Stomach (tissue), 4 donors: ENCODE results near the gene GGA1.

Experiments used
- CTCF ChIP-seq, 7 experiments: fragments of 450-650 bp in 4 of 7; fragments of 200-600 bp in 3 of 7; sonication (generic) in 3 of 7; IDR thresholded peaks; one replicate each; pipeline ENCODE4 v1.5.1; 2016 to 2019; ENCODE audit warnings: antibody characterized with exemption in 7 of 7, control low read depth in 2 of 7, mild to moderate bottlenecking in 1 of 7
- EP300 ChIP-seq: sonication (generic); formaldehyde crosslinking; IDR thresholded peaks from one replicate; pipeline ENCODE4 v1.6.1; 2017; ENCODE audit warnings: antibody characterized with exemption
- POLR2A ChIP-seq, 4 donors: fragments of 450-650 bp; IDR thresholded peaks; one replicate each; pipeline ENCODE4 v1.6.1; 2016; ENCODE audit warnings: antibody characterized with exemption in 4 of 4, control low read depth in 2 of 4, mild to moderate bottlenecking in 1 of 4, moderate library complexity in 1 of 4
- POLR2AphosphoS5 ChIP-seq, 3 donors: sonication (generic); formaldehyde crosslinking; IDR thresholded peaks; one replicate each; pipeline ENCODE4 v1.6.1; 2016; ENCODE audit warnings: antibody characterized with exemption in 3 of 3

DNA sequence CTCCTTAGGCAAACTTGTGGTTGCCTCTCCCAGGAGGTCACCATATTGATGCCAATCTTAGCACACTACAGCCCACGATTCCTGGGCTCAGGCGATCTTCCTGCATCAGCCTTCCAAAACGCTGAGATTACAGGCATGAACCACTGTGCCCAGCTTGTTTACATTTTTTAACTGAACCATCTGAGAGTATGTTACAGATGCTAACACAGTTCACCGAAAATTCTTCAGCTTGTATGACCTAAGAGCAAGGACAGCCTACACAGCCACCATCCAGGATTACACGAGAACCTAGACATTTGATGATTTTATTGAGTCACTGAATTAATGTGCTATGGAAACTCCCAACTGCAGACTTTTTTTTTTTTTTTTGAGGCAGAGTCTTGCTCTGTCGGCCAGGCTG is 61.0 kb downstream of the GGA1 start:
- TF ChIP-seq CTCF (IDR thresholded peaks at IDR 0.05): no peak
- TF ChIP-seq POLR2AphosphoS5 (IDR thresholded peaks at IDR 0.05): peak in 2 of 3 donors; percentile 13 to 60
- TF ChIP-seq POLR2A (IDR thresholded peaks at IDR 0.05): no peak
- TF ChIP-seq EP300: no peak
